Muscle layer of duodenum (tissue), 2 donors: ENCODE data around the gene HDAC11.

Experiments
- H3K27ac ChIP-seq: one replicate; pipeline ENCODE4 v1.7.0; 2013; ENCODE audit warnings: mild to moderate bottlenecking, low read length
- H3K27me3 ChIP-seq: one replicate; pipeline ENCODE4 v1.7.0; 2013; ENCODE audit warnings: low read depth, mild to moderate bottlenecking, control low read depth, low read length
- H3K36me3 ChIP-seq, 2 donors: one replicate each; pipeline ENCODE4 v1.7.0; 2013; ENCODE audit warnings: low read length in 2 of 2, control low read depth in 1 of 2, mild to moderate bottlenecking in 1 of 2; ENCODE audit not compliant: insufficient read depth in 2 of 2, control insufficient read depth in 1 of 2
- H3K4me1 ChIP-seq, 2 donors: one replicate each; pipeline ENCODE4 v1.7.0; 2013; ENCODE audit warnings: low read length in 2 of 2, mild to moderate bottlenecking in 2 of 2, control low read depth in 1 of 2, moderate library complexity in 1 of 2; ENCODE audit not compliant: insufficient read depth in 2 of 2, control insufficient read depth in 1 of 2
- H3K4me3 ChIP-seq, 2 donors: one replicate each; pipeline ENCODE4 v1.7.0; 2013; ENCODE audit warnings: low read length in 2 of 2, low read depth in 1 of 2, mild to moderate bottlenecking in 1 of 2
- H3K9me3 ChIP-seq, 2 donors: one replicate each; pipeline ENCODE4 v1.7.0; 2013; ENCODE audit warnings: low read length in 2 of 2, control low read depth in 1 of 2, mild to moderate bottlenecking in 1 of 2; ENCODE audit not compliant: control insufficient read depth in 1 of 2
- donor health status: healthy.

HDAC11 gene

GRCh38 chr3:13513051-13513912 lies 33.2 kb downstream of the HDAC11 start:
- Histone ChIP-seq H3K4me3 (no peak overlapping the region), H3K36me3 (no peaks in the 10 kb centered on the region), H3K9me3 (no peaks in the 10 kb centered on the region), H3K4me1 (peaks cover 0 to under 1% of the 10 kb centered on the region in 2 donors), H3K27me3 (no peaks in the 10 kb centered on the region), H3K27ac (no peak overlapping the region)

- Histone ChIP-seq H3K4me3 (no peak overlapping the region), H3K36me3 (no peaks in the 10 kb centered on the region), H3K4me1 (no peaks in the 10 kb centered on the region)
Measured at GRCh38 chr3:13513913-13514517, 33.9 kb downstream of the HDAC11 start.

GRCh38 chr3:13514639-13515435 lies 34.7 kb downstream of the HDAC11 start:
- no peak overlapping the region for H3K4me3 ChIP-seq
- no peaks in the 10 kb centered on the region for H3K9me3 ChIP-seq
- H3K27me3 ChIP-seq = no peaks in the 10 kb centered on the region
- H3K27ac ChIP-seq = no peak overlapping the region
- no peaks in the 10 kb centered on the region for H3K4me1 ChIP-seq
- H3K36me3 ChIP-seq = no peaks in the 10 kb centered on the region

More at GRCh38 chr3:13513913-13514517, 33.9 kb downstream of the HDAC11 start:
- no peak overlapping the region for H3K27ac ChIP-seq
- no peaks in the 10 kb centered on the region for H3K27me3 ChIP-seq
- H3K9me3 ChIP-seq = no peaks in the 10 kb centered on the region

- Histone ChIP-seq H3K36me3 (no peaks in the 10 kb centered on the region), H3K27me3 (no peaks in the 10 kb centered on the region), H3K4me1 (no peaks in the 10 kb centered on the region), H3K9me3 (no peaks in the 10 kb centered on the region), H3K27ac (no peak overlapping the region), H3K4me3 (no peak overlapping the region)
Measured at GRCh38 chr3:13515786-13516759, 36.0 kb downstream of the HDAC11 start.

- no peaks in the 10 kb centered on the region for H3K4me1 ChIP-seq
- H3K9me3 ChIP-seq = no peaks in the 10 kb centered on the region
- no peak overlapping the region for H3K4me3 ChIP-seq
- H3K36me3 ChIP-seq = no peaks in the 10 kb centered on the region
- no peak overlapping the region for H3K27ac ChIP-seq
- no peaks in the 10 kb centered on the region for H3K27me3 ChIP-seq
Measured at GRCh38 chr3:13516760-13517135, 36.6 kb downstream of the HDAC11 start.

- H3K4me3 ChIP-seq = no peak overlapping the region
Measured at GRCh38 chr3:13517253-13517977, 37.3 kb downstream of the HDAC11 start.

GRCh38 chr3:13518516-13518953 lies 38.4 kb downstream of the HDAC11 start:
- no peaks in the 10 kb centered on the region for H3K9me3 ChIP-seq
- no peaks in the 10 kb centered on the region for H3K4me1 ChIP-seq
- no peak overlapping the region for H3K27ac ChIP-seq
- H3K27me3 ChIP-seq = no peaks in the 10 kb centered on the region
- H3K36me3 ChIP-seq = no peaks in the 10 kb centered on the region
- no peak overlapping the region for H3K4me3 ChIP-seq

More at GRCh38 chr3:13517253-13517977, 37.3 kb downstream of the HDAC11 start:
- no peaks in the 10 kb centered on the region for H3K27me3 ChIP-seq
- H3K4me1 ChIP-seq = no peaks in the 10 kb centered on the region
- no peak overlapping the region for H3K27ac ChIP-seq
- H3K9me3 ChIP-seq = no peaks in the 10 kb centered on the region
- H3K36me3 ChIP-seq = no peaks in the 10 kb centered on the region

- Histone ChIP-seq H3K36me3 (no peaks in the 10 kb centered on the region), H3K9me3 (no peaks in the 10 kb centered on the region), H3K4me3 (no peak overlapping the region), H3K4me1 (no peaks in the 10 kb centered on the region), H3K27me3 (no peaks in the 10 kb centered on the region), H3K27ac (no peak overlapping the region)
Measured at GRCh38 chr3:13519006-13519791, 39.1 kb downstream of the HDAC11 start.

- H3K27ac ChIP-seq = no peak overlapping the region
- no peaks in the 10 kb centered on the region for H3K36me3 ChIP-seq
- H3K9me3 ChIP-seq = no peaks in the 10 kb centered on the region
- no peak overlapping the region for H3K4me3 ChIP-seq
- no peaks in the 10 kb centered on the region for H3K27me3 ChIP-seq
- no peaks in the 10 kb centered on the region for H3K4me1 ChIP-seq
Measured at GRCh38 chr3:13520326-13520880, 40.3 kb downstream of the HDAC11 start.
